HG02642 (cell line): ENCODE data around the gene PLXNA2.

ENCODE experiments used
- ATAC-seq: cut with Tn5 transposase; IDR thresholded peaks from one replicate; pipeline ENCODE4 v1.9.1; 2021; ENCODE audit warnings: mild to moderate bottlenecking; ENCODE audit not compliant: unreplicated experiment, poor library complexity

Gene PLXNA2

DNA sequence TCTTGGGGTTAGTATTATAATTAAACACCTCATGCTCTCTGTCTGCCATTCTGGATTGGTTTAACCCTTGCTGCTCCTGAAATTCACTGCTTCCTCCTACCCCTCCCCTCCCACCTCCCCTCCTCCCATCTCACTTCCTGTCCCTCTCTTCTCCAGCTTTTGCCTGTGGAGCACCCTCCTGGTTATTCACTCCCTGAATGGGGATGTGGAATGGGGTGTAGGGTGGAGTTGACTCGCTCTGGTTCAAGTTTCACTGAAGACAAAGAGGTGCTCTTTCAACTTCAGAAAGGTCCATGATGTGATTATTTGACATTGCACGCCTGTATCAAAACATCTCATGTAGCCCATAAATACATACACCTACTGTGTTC lies 160.5 kb downstream of the PLXNA2 start:
- no peak for ATAC-seq

DNA sequence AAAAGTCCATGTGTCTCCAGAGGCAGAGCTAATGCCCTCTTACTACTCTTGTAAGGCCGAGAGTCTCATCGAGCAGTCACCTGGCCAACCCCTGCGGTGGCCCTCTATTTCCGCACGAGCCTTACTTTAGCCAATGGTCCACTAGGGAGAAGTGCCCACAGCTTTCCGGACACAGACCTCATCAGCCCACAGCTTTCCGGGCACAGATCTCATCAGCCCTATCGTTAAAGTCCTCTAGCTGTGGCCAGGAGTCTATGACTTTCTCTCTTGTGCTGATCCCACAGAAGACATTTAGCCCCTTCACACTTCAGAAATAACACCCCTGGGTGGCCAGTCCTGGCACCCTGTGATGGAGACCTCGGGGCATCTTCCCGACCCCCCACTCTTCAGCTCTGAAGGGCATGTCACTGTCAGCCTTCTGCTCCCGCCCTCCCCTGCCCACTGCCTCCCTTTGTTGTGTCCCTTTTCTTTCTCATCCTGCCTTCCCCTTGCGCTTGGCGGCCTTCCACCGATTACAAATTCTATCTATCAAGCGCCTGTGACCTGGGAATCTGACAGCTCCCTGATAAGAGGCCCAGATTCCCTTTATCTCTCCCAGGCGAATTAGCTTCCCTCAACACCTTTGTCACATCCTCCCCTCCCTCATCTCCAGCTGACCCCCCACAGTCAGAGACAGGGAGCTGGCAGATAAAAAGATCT lies 161.0 kb downstream of the PLXNA2 start:
- ATAC-seq: no peak

DNA sequence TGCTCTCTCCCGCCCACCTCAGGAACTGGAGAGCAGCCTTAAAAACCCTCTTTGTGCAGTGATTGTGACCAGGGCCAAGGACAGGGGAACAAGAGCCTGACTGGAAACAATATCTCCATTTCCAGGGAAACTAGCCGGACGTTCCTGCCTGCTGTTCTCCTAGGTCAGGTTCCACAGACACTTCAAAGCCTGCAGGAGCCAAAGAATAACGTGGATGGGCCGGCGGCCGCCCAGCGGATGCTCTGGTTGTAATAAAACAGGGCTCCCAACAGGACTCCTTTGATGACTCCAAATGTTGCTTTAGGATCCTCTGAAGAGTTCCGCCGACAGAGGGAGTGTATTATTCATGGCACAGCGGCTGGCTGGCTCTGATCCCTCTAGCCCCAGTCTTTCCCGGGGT lies 162.2 kb downstream of the PLXNA2 start:
- ATAC-seq: no peak

DNA sequence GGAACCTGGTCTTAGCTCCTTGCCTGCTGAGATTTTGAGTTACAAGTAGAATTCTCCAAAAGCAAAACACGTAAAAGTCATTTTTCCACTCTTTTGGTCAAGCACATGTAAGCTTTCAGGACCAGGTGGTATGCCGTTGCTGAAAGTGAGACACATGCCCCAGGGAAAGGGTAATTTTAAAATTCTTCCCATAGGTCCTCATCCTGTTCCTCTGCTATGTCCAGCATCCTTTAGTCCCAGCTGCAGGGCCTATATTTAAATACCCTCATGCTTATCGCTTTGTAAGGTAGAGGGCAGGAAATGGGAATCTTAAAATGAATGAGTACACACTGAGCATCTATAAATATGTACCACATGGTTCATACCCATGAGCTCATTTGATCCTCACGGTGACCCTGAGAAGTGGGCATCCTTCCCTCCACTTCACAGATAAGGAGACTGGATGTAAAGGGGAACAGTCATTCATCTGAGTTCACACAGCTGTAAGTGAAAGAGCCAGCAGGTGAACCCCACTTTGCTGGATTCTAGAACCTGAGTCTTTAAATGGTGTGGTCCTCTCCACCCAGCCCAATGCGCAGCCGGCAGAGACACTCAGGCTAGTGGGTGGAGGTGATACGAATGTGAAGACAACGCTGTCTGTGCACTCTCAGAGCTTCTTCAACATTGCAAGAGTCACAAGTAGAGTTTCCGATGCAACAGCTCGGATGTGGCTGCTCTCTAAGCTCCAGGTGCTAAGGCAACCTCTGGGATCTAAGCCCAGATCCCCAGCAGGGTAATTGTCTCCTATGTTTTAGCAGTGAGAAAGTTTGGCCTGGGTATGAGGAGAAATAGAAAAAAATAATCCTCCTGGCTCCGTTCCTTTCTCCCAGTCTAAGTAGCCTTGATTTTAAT lies 163.5 kb downstream of the PLXNA2 start:
- no peak for ATAC-seq

DNA sequence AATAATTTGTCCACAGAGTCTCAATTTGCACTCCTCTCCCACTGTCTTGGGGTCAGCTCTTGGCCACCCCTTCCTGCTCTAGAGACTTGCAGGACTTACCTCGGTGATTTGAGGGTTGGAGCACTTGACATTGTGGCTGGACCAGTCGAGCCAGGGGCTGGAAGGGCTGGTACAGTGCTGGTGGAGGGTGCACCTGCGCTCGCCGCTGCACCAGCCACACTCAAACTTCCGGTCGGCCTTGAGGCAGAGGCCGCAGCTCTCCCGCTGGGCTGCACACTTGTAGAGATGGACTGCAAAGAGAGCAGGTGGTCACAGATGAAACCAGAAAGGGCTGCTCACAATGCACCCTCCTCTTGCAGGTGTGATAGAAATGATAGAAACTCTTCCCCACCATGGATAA lies 165.0 kb downstream of the PLXNA2 start:
- no peak for ATAC-seq

DNA sequence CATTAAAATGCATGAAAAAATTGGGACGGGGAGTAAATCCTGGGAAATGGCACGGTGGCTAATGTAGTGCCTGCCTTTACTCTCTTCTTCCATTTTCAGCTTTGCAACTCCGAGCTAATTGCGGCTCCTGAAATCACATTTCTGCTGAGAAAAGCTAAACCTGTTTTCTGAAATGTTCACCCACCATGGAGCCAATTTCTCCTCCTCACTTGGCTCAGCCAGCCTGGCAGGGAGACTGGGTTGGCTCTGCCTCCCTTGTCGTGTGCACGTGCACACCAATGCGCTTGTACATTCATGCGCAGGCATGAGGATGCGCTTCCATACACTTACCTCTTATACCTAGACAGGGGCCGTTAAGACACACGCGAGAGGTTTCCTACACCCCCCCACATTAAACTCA lies 165.4 kb downstream of the PLXNA2 start:
- no peak for ATAC-seq

DNA sequence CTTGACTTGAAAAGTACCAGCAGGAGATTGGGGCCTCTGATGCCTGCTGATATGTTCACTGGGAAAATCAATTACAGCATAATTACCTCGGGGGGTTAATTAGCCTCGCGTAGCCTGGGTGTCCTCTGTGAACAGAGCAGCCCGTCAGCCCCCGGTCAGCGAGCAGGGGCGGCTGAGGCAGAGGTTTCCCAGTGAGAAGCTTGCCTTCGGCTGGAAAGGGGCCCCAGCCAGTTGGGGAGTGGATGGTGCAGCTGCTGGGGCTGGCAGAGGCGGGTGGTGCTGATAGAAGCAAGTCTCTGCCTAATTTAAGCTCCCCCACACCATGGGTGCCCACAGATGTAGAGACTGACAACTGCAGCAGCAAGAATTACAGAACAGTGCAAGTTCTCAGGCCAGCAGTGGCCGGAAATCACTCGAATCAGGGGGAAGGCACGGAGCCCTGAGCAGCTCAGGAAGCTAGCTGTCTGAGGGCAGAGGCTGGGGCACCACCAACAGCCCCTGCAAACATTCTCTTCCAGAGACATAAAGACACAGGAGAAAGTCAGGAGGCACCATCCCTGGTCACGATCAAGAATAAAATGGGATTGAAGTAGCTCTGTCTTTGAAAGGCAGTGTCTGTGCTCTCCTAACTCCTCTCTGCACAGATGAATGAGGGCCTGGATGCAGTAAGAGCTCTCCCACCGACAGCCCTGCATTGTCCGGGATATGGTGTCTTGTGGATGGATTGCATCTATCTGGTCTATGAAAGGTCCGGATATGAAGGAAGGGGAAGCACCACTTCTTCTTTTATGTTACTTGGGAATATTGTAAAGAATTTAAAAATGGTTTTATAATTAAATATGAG lies 166.7 kb downstream of the PLXNA2 start:
- no peak for ATAC-seq

DNA sequence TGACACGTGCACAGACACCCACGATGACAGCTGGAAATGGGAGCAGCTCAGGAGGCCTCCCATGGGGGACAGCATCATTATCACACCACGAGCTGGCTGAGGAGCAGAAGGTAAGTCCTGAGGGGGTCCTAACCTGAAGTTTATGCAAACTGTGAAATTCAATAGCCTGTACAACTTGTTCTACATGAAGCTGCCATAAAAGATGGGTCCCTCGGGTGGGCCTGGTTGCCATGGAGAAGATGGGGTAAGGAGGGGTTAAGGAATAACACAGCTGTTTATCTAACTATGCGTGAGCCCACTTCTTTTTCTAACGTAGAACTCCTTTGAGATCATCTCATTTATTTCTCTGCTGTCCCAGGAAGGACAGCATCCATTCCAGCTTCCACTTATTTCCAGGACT lies 169.8 kb downstream of the PLXNA2 start:
- ATAC-seq: no peak

DNA sequence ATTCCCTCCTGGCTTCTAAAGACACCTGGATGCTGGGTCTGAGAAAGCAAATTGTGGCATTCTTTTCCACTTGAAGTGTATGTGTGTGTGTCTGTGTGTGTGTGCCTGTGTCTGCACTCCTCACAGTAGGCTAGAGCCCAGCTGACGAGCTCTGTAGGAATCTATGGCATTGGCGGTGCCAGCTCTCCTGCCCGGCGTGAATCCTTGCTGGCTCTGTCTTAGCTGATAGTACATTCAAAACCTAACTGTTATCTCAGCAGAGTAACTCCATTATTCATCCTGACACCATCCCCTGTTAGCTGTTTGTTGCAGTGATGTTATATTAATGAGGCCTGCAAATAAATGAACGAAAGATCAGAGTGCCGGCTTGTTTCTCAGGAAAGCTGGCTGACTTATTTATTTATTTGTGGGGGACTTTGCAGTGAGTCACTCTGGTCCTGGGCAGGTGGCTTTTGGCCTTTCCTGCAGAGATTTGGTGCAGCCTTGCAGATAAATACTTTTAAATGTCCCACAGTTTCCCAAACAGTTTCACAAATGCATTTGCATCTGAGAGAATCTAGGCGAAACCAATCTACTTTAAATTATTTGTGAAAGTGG lies 172.7 kb downstream of the PLXNA2 start:
- ATAC-seq: no peak

DNA sequence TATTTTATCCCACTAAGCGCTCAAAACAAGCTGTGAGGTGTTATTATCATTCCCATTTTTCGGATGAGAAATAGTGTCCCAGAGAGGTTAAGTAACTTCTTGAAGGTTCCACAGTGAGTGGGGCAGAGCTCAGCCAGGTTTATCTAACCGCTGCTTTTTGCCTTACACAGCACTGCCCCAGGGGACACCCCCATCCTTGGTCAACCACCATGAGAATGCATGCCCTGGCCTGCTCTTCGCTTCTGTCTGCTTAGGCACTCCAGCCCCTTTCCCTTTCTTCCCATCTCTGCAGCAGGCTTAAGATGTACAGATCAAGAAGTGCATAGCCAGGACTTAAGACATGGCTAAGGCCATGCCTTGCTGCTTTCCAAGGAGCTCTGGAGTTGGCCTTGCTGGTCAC lies 174.3 kb downstream of the PLXNA2 start:
- no peak for ATAC-seq

DNA sequence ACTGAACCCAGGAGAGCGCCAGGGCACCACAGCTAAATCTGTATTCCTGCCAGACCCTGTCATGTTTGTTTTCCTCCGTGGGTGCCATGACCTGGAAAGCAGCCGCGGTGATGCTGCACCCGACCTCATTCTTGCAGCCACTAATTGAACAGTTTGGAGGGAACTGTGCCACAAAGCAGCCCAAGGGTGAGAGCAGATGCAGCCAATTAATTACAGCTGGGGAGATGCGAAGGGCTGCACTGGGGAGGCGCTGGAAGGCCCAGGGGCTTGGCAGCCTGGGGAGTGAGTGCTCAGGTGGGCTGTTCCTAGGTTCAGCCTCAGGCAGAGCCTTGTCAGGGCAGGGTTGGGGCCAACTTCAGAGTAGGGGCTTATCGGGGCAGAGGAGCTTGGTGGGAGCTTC lies 174.9 kb downstream of the PLXNA2 start:
- ATAC-seq: no peak

DNA sequence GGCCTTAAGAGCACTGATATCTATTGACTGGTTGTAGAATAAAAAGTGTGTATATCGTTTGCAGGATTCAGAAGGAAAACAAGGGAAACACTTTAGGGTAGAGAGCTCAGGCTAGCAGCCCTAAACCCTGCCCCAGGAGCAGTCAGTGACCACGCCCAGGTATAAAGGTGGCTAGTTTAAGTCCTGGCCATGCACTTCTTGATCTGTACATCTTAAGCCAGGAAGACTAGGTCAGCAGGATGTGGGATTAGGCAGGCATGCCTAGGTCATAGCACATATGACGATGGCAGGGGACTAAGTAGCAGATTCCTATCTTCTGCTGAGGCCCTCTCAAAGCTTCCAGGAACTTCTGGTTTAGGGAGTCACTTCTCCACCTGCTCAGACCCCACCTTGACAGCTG lies 175.3 kb downstream of the PLXNA2 start:
- ATAC-seq: no peak

DNA sequence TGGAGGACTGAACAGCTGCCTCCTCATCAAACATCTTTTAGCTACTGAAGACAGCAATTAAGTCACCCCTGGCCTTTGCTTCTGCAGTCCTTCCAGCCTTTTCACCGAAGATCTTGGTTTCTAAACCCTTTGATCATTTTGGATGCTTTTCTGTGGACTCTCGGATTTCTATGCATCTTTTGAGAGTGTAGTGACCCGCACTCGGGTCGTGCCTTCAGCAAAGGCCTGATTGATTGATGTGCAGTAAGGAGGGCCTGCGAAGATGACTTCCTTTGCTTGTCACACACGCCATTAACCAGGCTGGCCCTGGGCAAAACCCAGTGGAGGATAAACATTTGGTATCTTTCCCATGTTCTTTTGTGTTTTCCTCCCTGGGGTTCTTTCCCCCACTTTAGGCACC lies 175.8 kb downstream of the PLXNA2 start:
- no peak for ATAC-seq

DNA sequence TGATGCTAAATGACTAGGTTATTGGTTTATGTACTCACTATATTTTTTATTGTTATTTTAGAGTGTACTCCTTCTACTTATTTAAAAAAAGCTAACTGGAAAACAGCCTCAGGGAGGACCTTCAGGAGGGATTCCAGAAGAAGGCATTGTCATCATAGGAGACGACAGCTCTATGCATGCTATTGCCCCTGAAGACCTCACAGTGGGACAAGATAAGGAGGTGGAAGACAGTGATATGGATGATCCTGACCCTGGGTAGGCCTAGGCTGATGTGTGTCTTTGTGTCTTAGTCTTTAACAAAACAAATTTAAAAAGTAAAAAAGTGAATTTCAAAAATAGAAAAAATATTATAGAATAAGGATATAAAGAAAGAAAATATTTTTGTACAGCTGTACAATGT lies 177.6 kb downstream of the PLXNA2 start:
- no peak for ATAC-seq

DNA sequence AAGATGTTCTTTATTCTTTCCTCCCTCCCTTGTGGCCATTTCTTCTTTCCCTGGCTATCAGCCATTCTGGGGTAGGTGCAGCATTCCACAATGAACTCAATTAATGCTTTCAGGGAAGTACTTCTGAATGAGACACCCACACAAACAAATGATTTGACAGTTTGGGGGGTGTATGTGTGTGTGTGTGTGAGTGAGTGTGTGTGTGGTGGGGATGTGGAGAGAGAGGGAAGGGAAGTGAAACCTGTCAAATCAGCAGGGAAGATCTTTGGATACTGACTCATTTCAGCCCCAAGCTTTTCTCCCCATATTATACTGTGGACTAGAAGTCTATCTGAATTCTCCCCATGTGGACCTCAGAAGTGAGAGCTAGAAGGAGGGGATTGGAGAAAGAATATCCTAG lies 178.3 kb downstream of the PLXNA2 start:
- no peak for ATAC-seq

DNA sequence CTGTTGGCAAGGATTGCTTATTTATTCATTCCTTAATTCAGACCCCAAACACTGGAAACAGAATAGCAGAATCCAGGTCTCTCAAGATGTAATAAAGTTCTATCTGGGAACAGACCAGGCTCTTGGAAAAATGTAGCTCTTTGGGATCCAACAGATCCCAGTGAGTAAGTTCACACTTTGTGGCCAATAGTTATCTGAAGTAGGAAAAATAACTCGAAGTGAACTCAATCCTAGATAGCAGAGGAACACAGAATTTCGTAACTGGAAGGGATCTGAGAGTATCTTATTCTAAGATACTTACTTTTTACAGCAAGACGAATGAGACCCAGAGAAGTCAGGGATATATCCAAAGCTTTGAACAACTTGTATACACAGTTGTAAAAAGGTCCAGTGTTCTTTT lies 182.6 kb downstream of the PLXNA2 start:
- no peak for ATAC-seq

DNA sequence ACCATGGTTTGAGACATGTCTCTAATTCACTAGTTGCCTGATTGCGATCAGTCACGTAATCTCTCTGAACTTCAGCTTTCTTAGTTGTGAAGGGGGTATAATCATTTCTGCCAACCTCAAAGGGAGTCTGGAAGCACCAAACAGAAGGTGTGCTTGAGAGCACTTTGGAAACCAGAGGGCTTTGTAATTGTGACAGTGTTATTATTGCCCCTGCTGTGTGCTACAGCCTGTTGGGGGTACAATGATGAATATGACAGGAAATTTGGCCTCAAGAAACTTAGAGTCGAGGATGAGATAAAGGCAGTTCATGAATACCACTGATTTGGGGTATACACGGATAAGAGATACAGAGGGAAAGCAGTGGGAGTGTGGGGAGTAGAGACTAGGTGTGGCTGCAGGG lies 183.1 kb downstream of the PLXNA2 start:
- ATAC-seq: no peak

DNA sequence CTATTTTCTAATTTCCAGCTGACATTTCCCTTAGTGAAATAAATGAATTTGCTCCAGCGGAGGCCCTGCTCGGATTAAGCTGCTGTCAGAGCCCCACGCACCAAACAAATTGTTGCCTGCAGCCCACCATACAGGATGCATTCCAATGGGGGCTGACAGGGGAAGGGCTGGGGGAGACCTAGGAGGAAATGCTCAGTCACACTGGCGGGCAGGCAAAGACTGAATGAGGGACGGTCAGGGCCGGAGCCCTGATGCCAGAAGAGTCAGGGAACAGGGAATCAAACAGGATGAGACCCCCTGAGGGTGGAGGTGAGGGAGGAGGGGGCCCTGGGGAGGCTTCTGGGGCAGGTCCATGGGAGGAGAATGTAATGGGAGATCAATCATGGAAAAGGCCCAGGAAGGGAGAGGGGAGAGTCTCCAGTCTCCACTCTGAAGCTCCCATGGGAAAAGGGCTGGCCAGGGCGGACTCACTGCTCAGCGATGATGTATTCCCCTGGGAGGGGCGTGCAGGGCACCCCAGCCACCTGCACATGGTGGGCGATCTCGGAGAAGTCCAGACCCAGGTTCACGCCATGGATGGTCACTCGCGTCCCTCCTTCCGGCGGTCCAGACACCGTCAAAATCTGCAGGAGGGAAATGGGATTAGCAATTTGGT lies 183.8 kb downstream of the PLXNA2 start:
- ATAC-seq: no peak

DNA sequence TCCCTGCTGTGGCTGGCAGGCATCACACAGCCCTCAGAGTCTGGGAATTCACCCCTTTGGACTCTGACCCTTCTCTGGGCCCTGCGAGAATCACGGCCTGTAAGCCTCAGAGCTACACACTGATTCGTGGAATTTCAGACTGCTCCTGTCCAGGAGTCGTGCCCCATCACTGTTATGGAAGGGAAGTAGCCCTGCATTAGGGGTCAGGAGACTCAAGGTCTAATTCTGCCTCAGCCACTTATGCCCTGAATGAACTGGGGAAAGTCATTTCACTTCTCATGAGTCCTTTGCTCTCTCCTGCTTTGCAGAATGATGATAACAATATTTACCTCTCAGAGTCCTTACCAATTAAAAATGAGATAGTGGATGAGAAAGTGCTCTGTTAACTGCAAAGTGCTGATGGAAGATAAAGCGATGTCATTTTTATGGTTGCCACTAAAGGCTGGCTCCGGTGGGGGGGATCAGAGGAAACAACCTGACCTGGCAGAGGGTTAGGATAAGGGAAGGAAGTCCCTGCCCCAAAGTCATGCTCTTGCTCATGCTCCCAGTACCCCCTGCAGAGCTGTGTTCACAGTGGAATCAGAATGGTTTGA lies 184.7 kb downstream of the PLXNA2 start:
- ATAC-seq: no peak

DNA sequence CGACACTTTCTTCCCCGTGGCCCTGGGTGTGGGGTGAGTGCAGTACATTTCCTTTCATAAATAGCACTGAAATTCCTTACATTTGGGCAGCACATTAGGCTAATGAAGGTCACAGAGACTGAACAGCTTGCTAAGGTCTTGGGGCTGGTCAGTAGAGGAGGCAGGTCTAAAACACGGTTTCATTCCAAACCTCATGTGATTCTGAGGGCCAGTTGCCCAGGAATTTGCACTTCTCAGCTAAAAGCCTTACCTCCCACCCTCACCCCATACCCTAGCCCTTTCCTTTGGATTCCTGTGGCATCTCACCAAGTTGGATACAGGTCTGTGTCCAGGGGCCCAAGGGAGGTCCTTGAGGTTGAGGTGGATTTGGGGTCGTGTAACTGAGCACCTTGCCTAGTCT lies 185.4 kb downstream of the PLXNA2 start:
- no peak for ATAC-seq
